Mammary epithelial cell (primary cell): ENCODE results near the gene RBM4B.

ENCODE experiments used
- CTCF ChIP-seq, 2 donors: IDR thresholded peaks in 1 of 2; conservative IDR thresholded peaks in 1 of 2; 2 replicates each; pipeline ENCODE4 v1.5.1; 2011 to 2012; ENCODE audit warnings: inconsistent platforms in 2 of 2, low read length in 2 of 2, mild to moderate bottlenecking in 2 of 2, control low read depth in 1 of 2, low read depth in 1 of 2; ENCODE audit not compliant: insufficient read depth in 1 of 2; ENCODE audit errors: extremely low read depth in 1 of 2
- EZH2 ChIP-seq: IDR thresholded peaks from 2 replicates; pipeline ENCODE4 v1.6.1; 2012; ENCODE audit warnings: low read length, inconsistent platforms, borderline replicate concordance

GRCh38 chr11:66708701-66709100 lies 31.0 kb upstream of the RBM4B start:
- TF ChIP-seq CTCF (conservative IDR thresholded peaks at IDR 0.05 in 1 of 2, IDR thresholded peaks at IDR 0.05 in 1 of 2; ENCODE audit: extremely low read depth in 1 of 2, insufficient read depth in 1 of 2, low read depth in 1 of 2, low read length in 2 of 2), result no peak
- no peak for TF ChIP-seq EZH2
